ENCODE measurements around the gene BLNK.
"Not testable (repeated sequence)": the region's sequence is repeated elsewhere in the genome, so short reads cannot be mapped to it uniquely, and the experiment has no call there.

BLNK gene

GRCh38 chr10:96225119-96225518, 46.2 kb downstream of the BLNK start:
- DNase-seq (ENCODE audit: low read depth in 3 of 3), result no peak

- no peak for DNase-seq (ENCODE audit: low read depth in 3 of 3)
Measured at GRCh38 chr10:96222908-96223307, 48.5 kb downstream of the BLNK start.

- no peak for DNase-seq (ENCODE audit: low read depth in 3 of 3)
Measured at GRCh38 chr10:96222441-96222840, 48.9 kb downstream of the BLNK start.

- no peak for DNase-seq (ENCODE audit: low read depth in 3 of 3)
Measured at GRCh38 chr10:96218826-96219225, 52.5 kb downstream of the BLNK start.

- no peak for DNase-seq (ENCODE audit: low read depth in 3 of 3)
Measured at GRCh38 chr10:96217711-96218110, 53.7 kb downstream of the BLNK start.

- DNase-seq (ENCODE audit: low read depth in 3 of 3), result no peak
Measured at GRCh38 chr10:96216775-96217174, 54.6 kb downstream of the BLNK start.

GRCh38 chr10:96212911-96213310, 58.5 kb downstream of the BLNK start:
- no peak for DNase-seq (ENCODE audit: low read depth in 3 of 3)

GRCh38 chr10:96211764-96212163, 59.6 kb downstream of the BLNK start:
- DNase-seq (ENCODE audit: low read depth in 3 of 3), result no peak

GRCh38 chr10:96208946-96209345, 62.4 kb downstream of the BLNK start:
- DNase-seq (ENCODE audit: low read depth in 3 of 3), result no peak

GRCh38 chr10:96208271-96208670, 63.1 kb downstream of the BLNK start:
- no peak for DNase-seq (ENCODE audit: low read depth in 3 of 3)

- DNase-seq (ENCODE audit: low read depth in 3 of 3), result no peak
Measured at GRCh38 chr10:96205580-96205979, 65.8 kb downstream of the BLNK start.

GRCh38 chr10:96201525-96201924, 69.8 kb downstream of the BLNK start:
- no peak for DNase-seq (ENCODE audit: low read depth in 3 of 3)

GRCh38 chr10:96189505-96189904, 81.9 kb downstream of the BLNK start:
- not testable (repeated sequence) for DNase-seq (ENCODE audit: low read depth in 3 of 3)

GRCh38 chr10:96188916-96189315, 82.5 kb downstream of the BLNK start:
- DNase-seq (ENCODE audit: low read depth in 3 of 3), result no peak

- no peak for DNase-seq (ENCODE audit: low read depth in 3 of 3)
Measured at GRCh38 chr10:96188421-96188820, 82.9 kb downstream of the BLNK start.

GRCh38 chr10:96176985-96177384, 94.4 kb downstream of the BLNK start:
- DNase-seq (ENCODE audit: low read depth in 3 of 3), result no peak

GRCh38 chr10:96172666-96173065, 98.7 kb downstream of the BLNK start:
- no peak for DNase-seq (ENCODE audit: low read depth in 3 of 3)

- no peak for DNase-seq (ENCODE audit: low read depth in 3 of 3)
Measured at GRCh38 chr10:96170230-96170629, 101.1 kb downstream of the BLNK start.

- DNase-seq (ENCODE audit: low read depth in 3 of 3), result no peak
Measured at GRCh38 chr10:96168546-96168945, 102.8 kb downstream of the BLNK start.

GRCh38 chr10:96165726-96166125, 105.6 kb downstream of the BLNK start:
- no peak for DNase-seq (ENCODE audit: low read depth in 3 of 3)

- no peak for DNase-seq (ENCODE audit: low read depth in 3 of 3)
Measured at GRCh38 chr10:96153070-96153469, 118.3 kb downstream of the BLNK start.

- no peak for DNase-seq (ENCODE audit: low read depth in 3 of 3)
Measured at GRCh38 chr10:96152437-96152836, 118.9 kb downstream of the BLNK start.

Measured in stimulated activated CD4-positive, alpha-beta T cell treated with anti-CD3 and anti-CD28 coated beads, TNF-alpha, amount 100 ng/mL, for 48 hours (primary cell).